ENCODE data around the gene PP2D1. TPM values are rescaled to one million over a fixed set of nuclear protein-coding genes. Genes with fewer than 3 reads are reported as not detected.

PP2D1 gene
- total and polyA plus RNA-seq, 9 of the 15 experiments (the other 6 are each of a cell fraction or from before 2014, with no cell fraction given) = 0.07 to 0.10 TPM; not detected in 7

DNA sequence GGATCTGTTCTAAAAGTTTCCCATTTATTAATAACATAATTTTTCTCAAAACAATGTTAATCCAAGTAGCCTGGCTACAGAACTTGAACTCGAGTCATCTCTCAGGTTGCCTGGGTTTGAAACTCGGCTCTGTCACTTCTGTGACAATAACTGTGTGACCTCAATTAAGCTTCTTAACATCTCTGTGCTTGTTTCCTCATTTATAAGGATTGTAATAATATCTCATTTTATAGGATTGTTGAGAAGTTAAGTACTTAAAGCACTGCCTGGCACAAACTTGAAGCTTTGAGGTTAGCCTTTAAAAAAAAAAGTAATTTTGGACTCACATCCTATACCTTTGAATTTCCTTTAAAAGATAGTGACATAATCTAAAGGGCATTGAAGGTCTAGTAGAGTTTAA, 61.7 kb downstream of the PP2D1 start:
- CTCF ChIA-PET (ENCODE audit: low intra/inter-chr PET ratio) = no interaction called here
- 65% methylated on average over 2 of the region's 2 CpGs for WGBS (ENCODE audit: insufficient coverage, low coverage, missing lambda C conversion rate)
- H3K27me3 ChIP-seq (ENCODE audit: control insufficient read depth in 2 of 2, insufficient read depth in 2 of 2, low read length in 2 of 2) = no peaks in the 10 kb centered on the region
- in situ Hi-C loops (cut with MboI) (no loop called here), intact Hi-C loops (cut with micrococcal nuclease) (no loop called here)
- H3K9me3 ChIP-seq (replicated peaks; ENCODE audit: control insufficient read depth, insufficient read depth, low read depth, low read length) = no peaks in the 10 kb centered on the region
- H3K9me1 ChIP-seq (ENCODE audit: control insufficient read depth, insufficient read depth, low read length) = peaks cover 4% of the 10 kb centered on the region
- no peak overlapping the region for H3K9ac ChIP-seq (ENCODE audit: insufficient read depth in 1 of 2, low read depth in 2 of 2, low read length in 2 of 2)
- POLR2A ChIA-PET = interaction anchor here (0.6 to 3.6 kb wide), 5 partner anchors 9 to 50 kb away, joined by 3 to 34 read pairs (median 3); no protein-coding TSS in a partner anchor
- H3K79me2 ChIP-seq (ENCODE audit: control insufficient read depth, insufficient read depth, low read length) = peaks cover 95% of the 10 kb centered on the region
- peaks cover 49% of the 10 kb centered on the region for H3K36me3 ChIP-seq (ENCODE audit: control insufficient read depth, insufficient read depth, low read length)
- TF ChIP-seq, protein P1, sequence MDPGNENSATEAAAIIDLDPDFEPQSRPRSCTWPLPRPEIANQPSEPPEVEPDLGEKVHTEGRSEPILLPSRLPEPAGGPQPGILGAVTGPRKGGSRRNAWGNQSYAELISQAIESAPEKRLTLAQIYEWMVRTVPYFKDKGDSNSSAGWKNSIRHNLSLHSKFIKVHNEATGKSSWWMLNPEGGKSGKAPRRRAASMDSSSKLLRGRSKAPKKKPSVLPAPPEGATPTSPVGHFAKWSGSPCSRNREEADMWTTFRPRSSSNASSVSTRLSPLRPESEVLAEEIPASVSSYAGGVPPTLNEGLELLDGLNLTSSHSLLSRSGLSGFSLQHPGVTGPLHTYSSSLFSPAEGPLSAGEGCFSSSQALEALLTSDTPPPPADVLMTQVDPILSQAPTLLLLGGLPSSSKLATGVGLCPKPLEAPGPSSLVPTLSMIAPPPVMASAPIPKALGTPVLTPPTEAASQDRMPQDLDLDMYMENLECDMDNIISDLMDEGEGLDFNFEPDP (CRISPR knock-in tag; IDR thresholded peaks at IDR 0.05) = no peak
- TF ChIP-seq ZFP36 (IDR thresholded peaks at IDR 0.05; ENCODE audit: low read depth, low read length, partially characterized antibody) (peak; percentile 36), RBM25 (IDR thresholded peaks at IDR 0.05; ENCODE audit: low read depth, low read length, severe bottlenecking) (peak; percentile 71)
- H3K4me1 ChIP-seq (replicated peaks in 1 of 2; ENCODE audit: control insufficient read depth in 2 of 2, insufficient read depth in 2 of 2, low read length in 2 of 2) = peaks cover 5 to 11% of the 10 kb centered on the region in 2 experiments; a peak in 4 of 5 replicates
- no peak for DNase-seq (ENCODE audit: extremely low read depth in 1 of 4, low spot score in 3 of 4)
- H3K27ac ChIP-seq (ENCODE audit: extremely low read depth, low read depth, low read length) = no peak overlapping the region
- no TSS peak for BruUV-seq (replicated peaks)
- H2AFZ ChIP-seq (ENCODE audit: low read depth, low read length) = no peak overlapping the region
- no peak overlapping the region for H3K4me2 ChIP-seq (ENCODE audit: insufficient read depth, low read length)
- FAIRE-seq = no peak
- peaks cover 12% of the 10 kb centered on the region; the same call in 1 of the 2 replicates for H4K20me1 ChIP-seq (replicated peaks; ENCODE audit: control insufficient read depth, insufficient read depth, low read length)
- no peak for ATAC-seq
- no peak overlapping the region for H3K4me3 ChIP-seq

DNA sequence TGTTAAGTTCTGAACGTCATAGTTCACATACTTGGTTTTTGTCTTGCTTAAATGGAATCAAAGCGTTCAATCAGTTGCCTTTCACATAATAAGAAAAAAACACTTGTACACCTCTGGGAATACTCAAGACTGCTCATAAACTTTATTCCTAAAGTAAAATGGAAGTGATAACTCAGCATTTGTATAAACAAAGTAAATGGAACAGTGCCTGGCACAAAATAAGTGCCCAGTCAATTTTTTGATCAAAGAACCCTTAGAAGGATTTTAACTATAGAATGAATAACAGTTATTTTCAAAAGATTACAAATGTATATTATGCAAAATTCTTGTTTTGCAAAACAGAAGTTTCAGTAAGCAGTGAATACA, 63.9 kb downstream of the PP2D1 start:
- intact Hi-C loops (cut with micrococcal nuclease) = loop anchor here (1.0 to 10.0 kb wide), 4 partner anchors 46 to 377 kb away; no protein-coding TSS in a partner anchor
- peaks cover 29% of the 10 kb centered on the region for H3K36me3 ChIP-seq (ENCODE audit: control insufficient read depth, insufficient read depth, low read length)
- H4K20me1 ChIP-seq (replicated peaks; ENCODE audit: control insufficient read depth, insufficient read depth, low read length) = peaks cover 12% of the 10 kb centered on the region; the same call in 1 of the 2 replicates
- ChIA-PET POLR2A (interaction anchor here (0.7 to 3.6 kb wide), 12 partner anchors 11 to 218 kb away, joined by 3 to 34 read pairs (median 4); no protein-coding TSS in a partner anchor), CTCF (ENCODE audit: low intra/inter-chr PET ratio) (no interaction called here)
- DNase-seq (ENCODE audit: extremely low read depth in 1 of 4, low spot score in 3 of 4) = no peak
- H3K79me2 ChIP-seq (ENCODE audit: control insufficient read depth, insufficient read depth, low read length) = peaks cover 75% of the 10 kb centered on the region
- H2AFZ ChIP-seq (ENCODE audit: low read depth, low read length) = no peak overlapping the region
- FAIRE-seq = no peak
- no peak for ATAC-seq
- BruUV-seq (replicated peaks) = no TSS peak
- H3K27me3 ChIP-seq (ENCODE audit: control insufficient read depth in 2 of 2, insufficient read depth in 2 of 2, low read length in 2 of 2) = no peaks in the 10 kb centered on the region
- no peaks in the 10 kb centered on the region for H3K9me1 ChIP-seq (ENCODE audit: control insufficient read depth, insufficient read depth, low read length)
- H3K4me3 ChIP-seq = peak overlapping the region; percentile 91
- peaks cover 9 to 11% of the 10 kb centered on the region in 2 experiments; a peak in 4 of 5 replicates for H3K4me1 ChIP-seq (replicated peaks in 1 of 2; ENCODE audit: control insufficient read depth in 2 of 2, insufficient read depth in 2 of 2, low read length in 2 of 2)
- peak; percentile 59; the same call in 1 of the 2 replicates for TF ChIP-seq C11orf30 (IDR thresholded peaks at IDR 0.05; ENCODE audit: low read depth)
- no peak for TF ChIP-seq YBX1 (IDR thresholded peaks at IDR 0.05)
- TF ChIP-seq EWSR1 (IDR thresholded peaks at IDR 0.05; ENCODE audit: borderline replicate concordance, low read depth, partially characterized antibody) = no peak
- TF ChIP-seq FOXJ2 (tag; IDR thresholded peaks at IDR 0.05) = 0 out of 2 replicates have a peak, but pooled peaks have one; percentile 31
- TF ChIP-seq, protein P2, sequence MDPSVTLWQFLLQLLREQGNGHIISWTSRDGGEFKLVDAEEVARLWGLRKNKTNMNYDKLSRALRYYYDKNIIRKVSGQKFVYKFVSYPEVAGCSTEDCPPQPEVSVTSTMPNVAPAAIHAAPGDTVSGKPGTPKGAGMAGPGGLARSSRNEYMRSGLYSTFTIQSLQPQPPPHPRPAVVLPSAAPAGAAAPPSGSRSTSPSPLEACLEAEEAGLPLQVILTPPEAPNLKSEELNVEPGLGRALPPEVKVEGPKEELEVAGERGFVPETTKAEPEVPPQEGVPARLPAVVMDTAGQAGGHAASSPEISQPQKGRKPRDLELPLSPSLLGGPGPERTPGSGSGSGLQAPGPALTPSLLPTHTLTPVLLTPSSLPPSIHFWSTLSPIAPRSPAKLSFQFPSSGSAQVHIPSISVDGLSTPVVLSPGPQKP (CRISPR knock-in tag; IDR thresholded peaks at IDR 0.05) = no peak
- peak; percentile 36; the same call in 1 of the 2 replicates for TF ChIP-seq MAFG (tag; conservative IDR thresholded peaks at IDR 0.05)
- no peak for TF ChIP-seq RFX5 (IDR thresholded peaks at IDR 0.05; ENCODE audit: low read depth, low read length)
- TF ChIP-seq ZNF316 (IDR thresholded peaks at IDR 0.05) = peak; percentile 71
- no peak for TF ChIP-seq ZNF134 (CRISPR knock-in tag; conservative IDR thresholded peaks at IDR 0.05)
- H3K27ac ChIP-seq (ENCODE audit: extremely low read depth, low read depth, low read length) = peak overlapping the region; percentile 98
- H3K9me3 ChIP-seq (replicated peaks; ENCODE audit: control insufficient read depth, insufficient read depth, low read depth, low read length) = no peaks in the 10 kb centered on the region
- peak overlapping the region; percentile 91 to 99; a peak in 3 of 4 replicates for H3K9ac ChIP-seq (ENCODE audit: insufficient read depth in 1 of 2, low read depth in 2 of 2, low read length in 2 of 2)
- 0% methylated on average over 2 of the region's 2 CpGs for WGBS (ENCODE audit: insufficient coverage, low coverage, missing lambda C conversion rate)
- peak overlapping the region; percentile 99 for H3K4me2 ChIP-seq (ENCODE audit: insufficient read depth, low read length)
- in situ Hi-C loops (cut with MboI) = loop anchor here (5.0 kb wide), 1 partner anchor 94 kb away; the partner anchor contains the start of gene KAT2B

All from K562 (cell line).